ENCODE measurements around the gene WDR75. TPM values are rescaled to one million over a fixed set of nuclear protein-coding genes. Genes with fewer than 3 reads are reported as not detected.
A peak's percentile ranks its signal among the peaks of the same experiment; 100 is the strongest.
"Not testable (repeated sequence)": the region's sequence is repeated elsewhere in the genome, so short reads cannot be mapped to it uniquely, and the experiment has no call there.

Gene WDR75
- 56.5 and 64.1 TPM in 2 replicates for total RNA-seq (2014; rRNA removed)
- 28.1 TPM for polyA plus RNA-seq (2012)

GRCh38 chr2:189440947-189441708, at the start of gene WDR75:
Gene WDR75, plus strand, starts transcription at chr2:189441474. Its CDS starts 19 bp downstream, at chr2:189441493.
- DNase-seq (ENCODE audit: low read depth) = peak; percentile 94

GRCh38 chr2:189393440-189394111, 47.7 kb upstream of the WDR75 start:
- peak; percentile 95 for DNase-seq (ENCODE audit: low read depth)

- no peak for DNase-seq (ENCODE audit: low read depth)
Measured at GRCh38 chr2:189394525-189394924, 46.7 kb upstream of the WDR75 start.

GRCh38 chr2:189402932-189403331, 38.3 kb upstream of the WDR75 start:
- DNase-seq (ENCODE audit: low read depth) = peak; percentile 85

- no peak for DNase-seq (ENCODE audit: low read depth)
Measured at GRCh38 chr2:189406586-189407233, 34.6 kb upstream of the WDR75 start.

GRCh38 chr2:189407281-189408209, 33.7 kb upstream of the WDR75 start:
- DNase-seq (ENCODE audit: low read depth) = peak; percentile 81

- DNase-seq (ENCODE audit: low read depth) = no peak
Measured at GRCh38 chr2:189408294-189408693, 33.0 kb upstream of the WDR75 start.

- peak; percentile 53 for DNase-seq (ENCODE audit: low read depth)
Measured at GRCh38 chr2:189409131-189409530, 32.1 kb upstream of the WDR75 start.

GRCh38 chr2:189409647-189410046, 31.6 kb upstream of the WDR75 start:
- no peak for DNase-seq (ENCODE audit: low read depth)

GRCh38 chr2:189411860-189412259, 29.4 kb upstream of the WDR75 start:
- DNase-seq (ENCODE audit: low read depth) = peak; percentile 92

GRCh38 chr2:189412330-189412953, 28.8 kb upstream of the WDR75 start:
- peak; percentile 71 for DNase-seq (ENCODE audit: low read depth)

GRCh38 chr2:189413249-189413648, 28.0 kb upstream of the WDR75 start:
- no peak for DNase-seq (ENCODE audit: low read depth)

- peak; percentile 97 for DNase-seq (ENCODE audit: low read depth)
Measured at GRCh38 chr2:189421644-189422043, 19.6 kb upstream of the WDR75 start.

GRCh38 chr2:189424961-189425360, 16.3 kb upstream of the WDR75 start:
- DNase-seq (ENCODE audit: low read depth) = no peak

- no peak for DNase-seq (ENCODE audit: low read depth)
Measured at GRCh38 chr2:189425676-189426075, 15.6 kb upstream of the WDR75 start.

GRCh38 chr2:189426886-189427285, 14.4 kb upstream of the WDR75 start:
- DNase-seq (ENCODE audit: low read depth) = no peak

GRCh38 chr2:189427872-189428271, 13.4 kb upstream of the WDR75 start:
- no peak for DNase-seq (ENCODE audit: low read depth)

- not testable (repeated sequence) for DNase-seq (ENCODE audit: low read depth)
Measured at GRCh38 chr2:189430448-189430847, 10.8 kb upstream of the WDR75 start.

GRCh38 chr2:189435803-189436202, 5.5 kb upstream of the WDR75 start:
- not testable (repeated sequence) for DNase-seq (ENCODE audit: low read depth)

GRCh38 chr2:189437926-189438325, 3.3 kb upstream of the WDR75 start:
- DNase-seq (ENCODE audit: low read depth) = no peak

GRCh38 chr2:189439342-189439741, 1.9 kb upstream of the WDR75 start:
- DNase-seq (ENCODE audit: low read depth) = no peak
